ENCODE results near the gene SLC6A18. TPM values are rescaled to one million over a fixed set of nuclear protein-coding genes. Genes with fewer than 3 reads are reported as not detected.

The SLC6A18 gene
- polyA plus RNA-seq, 1 donor (not counting 4 experiments of a cell fraction or from before 2014, with no cell fraction given): not detected

DNA sequence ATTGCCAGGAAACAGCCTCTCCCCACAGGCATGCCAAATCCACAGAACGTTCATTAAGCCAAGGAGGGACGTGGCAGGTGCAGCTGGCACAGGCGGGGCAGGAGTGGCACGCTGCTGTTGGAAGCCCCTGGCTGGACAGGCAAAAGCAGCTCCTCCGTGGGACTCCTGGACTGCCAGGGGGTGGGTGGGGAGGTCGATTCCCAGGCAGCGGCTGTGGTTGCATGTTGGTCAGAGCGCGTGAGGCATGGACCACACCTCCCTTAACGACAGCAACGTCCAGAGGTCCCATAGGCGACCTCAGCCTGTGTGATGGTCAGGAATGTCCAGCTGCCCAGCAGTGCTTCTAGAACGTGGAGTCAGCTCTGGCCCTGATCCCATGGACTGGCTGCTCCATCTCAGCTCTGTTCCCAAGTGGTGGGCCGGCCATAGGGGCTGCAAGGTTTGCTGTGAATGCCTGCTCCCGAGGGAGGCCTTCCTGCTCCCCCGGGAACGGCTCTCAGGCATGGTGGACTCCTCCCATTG is 16.9 kb upstream of the SLC6A18 start:
- peaks cover 19% of the 10 kb centered on the region for H3K27me3 ChIP-seq (ENCODE audit: control insufficient read depth, extremely low read depth, insufficient read depth, low read length)
- no peak for FAIRE-seq

DNA sequence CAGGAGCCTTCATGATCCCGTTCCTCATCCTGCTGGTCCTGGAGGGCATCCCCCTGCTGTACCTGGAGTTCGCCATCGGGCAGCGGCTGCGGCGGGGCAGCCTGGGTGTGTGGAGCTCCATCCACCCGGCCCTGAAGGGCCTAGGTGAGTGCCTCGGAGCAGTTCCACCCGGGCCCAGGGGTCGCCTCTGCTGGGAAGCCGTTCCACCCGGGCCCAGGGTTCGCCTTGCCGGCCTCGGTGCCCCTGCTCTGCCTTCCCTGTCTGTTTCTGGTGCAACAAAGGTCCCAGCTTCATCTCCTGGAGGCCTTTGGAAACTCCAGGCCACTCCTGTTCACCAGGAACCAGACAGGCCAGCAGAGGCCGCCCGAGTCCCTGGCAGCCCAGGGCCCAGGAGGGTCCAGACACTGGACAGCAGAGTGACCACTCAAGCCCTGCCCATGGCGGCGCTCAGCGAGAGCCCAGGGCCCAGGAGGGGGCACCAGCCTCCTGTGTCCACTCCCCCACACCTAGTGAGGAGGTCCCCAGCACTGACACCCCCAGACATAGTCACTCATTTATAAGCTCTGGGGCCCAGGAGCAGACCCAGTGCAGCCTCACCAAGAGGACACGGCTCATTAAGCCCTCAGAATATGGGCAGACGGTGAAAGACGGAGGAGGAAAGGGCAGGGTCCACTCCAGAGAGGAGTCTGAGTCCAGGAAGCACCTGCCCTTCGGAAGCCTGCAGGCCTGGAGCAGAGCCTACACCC is 16.3 kb upstream of the SLC6A18 start:
- no peaks in the 10 kb centered on the region for H3K4me1 ChIP-seq (ENCODE audit: control insufficient read depth, extremely low read depth, insufficient read depth, low read length)
- peaks cover 4% of the 10 kb centered on the region for H3K9me3 ChIP-seq (ENCODE audit: control insufficient read depth, low read depth, low read length)
- H3K79me2 ChIP-seq (ENCODE audit: control insufficient read depth, insufficient read depth, low read length): no peaks in the 10 kb centered on the region
- H3K4me2 ChIP-seq (ENCODE audit: control insufficient read depth, extremely low read depth, insufficient read depth, low read depth, low read length): no peak overlapping the region
- no peaks in the 10 kb centered on the region for H3K9me1 ChIP-seq (ENCODE audit: control insufficient read depth, extremely low read depth, insufficient read depth, low read length)
- peaks cover 13% of the 10 kb centered on the region for H3K27me3 ChIP-seq (ENCODE audit: control insufficient read depth, extremely low read depth, insufficient read depth, low read length)
- no peak for DNase-seq (ENCODE audit: low read depth, low spot score)
- no peak overlapping the region for H3K4me3 ChIP-seq (ENCODE audit: control insufficient read depth in 2 of 3, extremely low read depth in 1 of 3, insufficient read depth in 2 of 3, low read depth in 1 of 3, low read length in 3 of 3)
- TF ChIP-seq EZH2 (IDR thresholded peaks at IDR 0.05; ENCODE audit: low read length): no peak
- TF ChIP-seq, protein P1, sequence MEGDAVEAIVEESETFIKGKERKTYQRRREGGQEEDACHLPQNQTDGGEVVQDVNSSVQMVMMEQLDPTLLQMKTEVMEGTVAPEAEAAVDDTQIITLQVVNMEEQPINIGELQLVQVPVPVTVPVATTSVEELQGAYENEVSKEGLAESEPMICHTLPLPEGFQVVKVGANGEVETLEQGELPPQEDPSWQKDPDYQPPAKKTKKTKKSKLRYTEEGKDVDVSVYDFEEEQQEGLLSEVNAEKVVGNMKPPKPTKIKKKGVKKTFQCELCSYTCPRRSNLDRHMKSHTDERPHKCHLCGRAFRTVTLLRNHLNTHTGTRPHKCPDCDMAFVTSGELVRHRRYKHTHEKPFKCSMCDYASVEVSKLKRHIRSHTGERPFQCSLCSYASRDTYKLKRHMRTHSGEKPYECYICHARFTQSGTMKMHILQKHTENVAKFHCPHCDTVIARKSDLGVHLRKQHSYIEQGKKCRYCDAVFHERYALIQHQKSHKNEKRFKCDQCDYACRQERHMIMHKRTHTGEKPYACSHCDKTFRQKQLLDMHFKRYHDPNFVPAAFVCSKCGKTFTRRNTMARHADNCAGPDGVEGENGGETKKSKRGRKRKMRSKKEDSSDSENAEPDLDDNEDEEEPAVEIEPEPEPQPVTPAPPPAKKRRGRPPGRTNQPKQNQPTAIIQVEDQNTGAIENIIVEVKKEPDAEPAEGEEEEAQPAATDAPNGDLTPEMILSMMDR (optimal IDR thresholded peaks at IDR 0.05 in 1 of 3, IDR thresholded peaks at IDR 0.05 in 1 of 3, conservative IDR thresholded peaks at IDR 0.05 in 1 of 3; ENCODE audit: extremely low read depth in 1 of 3, insufficient read depth in 2 of 3, low read length in 3 of 3): peak in 1 of 3 experiments; percentile 40
- no peaks in the 10 kb centered on the region for H3K36me3 ChIP-seq (ENCODE audit: control insufficient read depth in 2 of 2, extremely low read depth in 1 of 2, insufficient read depth in 2 of 2, low read length in 2 of 2)
- dilution Hi-C loops (cut with MboI; ENCODE audit: extremely low pct_ligation_motif_present, low sequenced_read_pairs): no loop called here
- H3K9ac ChIP-seq (ENCODE audit: control insufficient read depth, extremely low read depth, insufficient read depth, low read length): no peak overlapping the region
- H2AFZ ChIP-seq (ENCODE audit: control insufficient read depth, low read length): no peak overlapping the region
- FAIRE-seq: no peak
- H3K27ac ChIP-seq (ENCODE audit: control insufficient read depth, insufficient read depth, low read length): no peak overlapping the region
- H4K20me1 ChIP-seq (ENCODE audit: control insufficient read depth, extremely low read depth, insufficient read depth, low read length): no peaks in the 10 kb centered on the region

More for the DNA sequence above, 16.9 kb upstream of the SLC6A18 start:
- Histone ChIP-seq H3K9me1 (ENCODE audit: control insufficient read depth, extremely low read depth, insufficient read depth, low read length) (no peaks in the 10 kb centered on the region), H3K4me2 (ENCODE audit: control insufficient read depth, extremely low read depth, insufficient read depth, low read depth, low read length) (no peak overlapping the region), H3K4me3 (ENCODE audit: control insufficient read depth in 2 of 3, extremely low read depth in 1 of 3, insufficient read depth in 2 of 3, low read depth in 1 of 3, low read length in 3 of 3) (no peak overlapping the region), H3K27ac (ENCODE audit: control insufficient read depth, insufficient read depth, low read length) (no peak overlapping the region), H4K20me1 (ENCODE audit: control insufficient read depth, extremely low read depth, insufficient read depth, low read length) (no peaks in the 10 kb centered on the region), H3K79me2 (ENCODE audit: control insufficient read depth, insufficient read depth, low read length) (no peaks in the 10 kb centered on the region), H3K4me1 (ENCODE audit: control insufficient read depth, extremely low read depth, insufficient read depth, low read length) (no peaks in the 10 kb centered on the region), H3K36me3 (ENCODE audit: control insufficient read depth in 2 of 2, extremely low read depth in 1 of 2, insufficient read depth in 2 of 2, low read length in 2 of 2) (no peaks in the 10 kb centered on the region), H3K9ac (ENCODE audit: control insufficient read depth, extremely low read depth, insufficient read depth, low read length) (no peak overlapping the region), H2AFZ (ENCODE audit: control insufficient read depth, low read length) (no peak overlapping the region), H3K9me3 (ENCODE audit: control insufficient read depth, low read depth, low read length) (peaks cover 4% of the 10 kb centered on the region)
- no peak for DNase-seq (ENCODE audit: low read depth, low spot score)
- TF ChIP-seq, protein P1 (optimal IDR thresholded peaks at IDR 0.05 in 1 of 3, IDR thresholded peaks at IDR 0.05 in 1 of 3, conservative IDR thresholded peaks at IDR 0.05 in 1 of 3; ENCODE audit: extremely low read depth in 1 of 3, insufficient read depth in 2 of 3, low read length in 3 of 3): no peak
- TF ChIP-seq EZH2 (IDR thresholded peaks at IDR 0.05; ENCODE audit: low read length): no peak
- dilution Hi-C loops (cut with MboI; ENCODE audit: extremely low pct_ligation_motif_present, low sequenced_read_pairs): no loop called here
